GM12878 (cell line): ENCODE results near the gene DIABLO. TPM values are rescaled to one million over a fixed set of nuclear protein-coding genes. Genes with fewer than 3 reads are reported as not detected.

ENCODE experiments used
- ATAC-seq: fragments of 200-7000 bp; cut with Tn5 transposase; 3 replicates; pipeline ENCODE4 v1.9.1; 2020; ENCODE audit warnings: mild to moderate bottlenecking, moderate library complexity
- BruUV-seq: library from RNA; stranded (reverse); fragments of 400-500 nt; replicated peaks from 2 replicates; lab custom pipeline; 2021; lab: Mats Ljungman, UMichigan
- CTCF ChIA-PET: fragments of 300-600 bp; sonication (Branson Sonifier 250); formaldehyde crosslinking; extraction: SDS; loops from one replicate; lab custom pipeline; 2021; ENCODE audit warnings: inconsistent platforms; lab: Yijun Ruan, JAX
- POLR2A ChIA-PET: fragments of 350-600 bp; formaldehyde crosslinking; extraction: SDS; loops from one replicate; lab custom pipeline; 2021; ENCODE audit warnings: inconsistent platforms; lab: Charles Lee
- RAD21 ChIA-PET: fragments of 300-600 bp; sonication (Branson Sonifier 250); formaldehyde crosslinking; loops from one replicate; lab custom pipeline; 2023; ENCODE audit warnings: antibody characterized with exemption; ENCODE audit not compliant: unreplicated experiment; lab: Charles Lee
- SMC1A ChIA-PET: fragments of 300-600 bp; sonication (Branson Sonifier 250); formaldehyde crosslinking; loops from one replicate; lab custom pipeline; 2023; ENCODE audit not compliant: unreplicated experiment, uncharacterized antibody; lab: Charles Lee
- DNase-seq: peaks from one replicate; pipeline ENCODE4 v3.0.0-alpha.2; 2011; ENCODE audit warnings: low read depth, low spot score
- FAIRE-seq: peaks from 3 replicates; lab custom pipeline; 2011; peaks lifted over from hg19 to GRCh38; lab: Jason Lieb, UNC
- H2AFZ ChIP-seq: 2 replicates; pipeline ENCODE4 v1.6.0; 2011; ENCODE audit warnings: low read depth, low read length, control low read depth; ENCODE audit not compliant: control insufficient read depth
- H3K27ac ChIP-seq: 2 replicates; pipeline ENCODE4 v1.5.1; 2011; ENCODE audit warnings: control low read depth; ENCODE audit not compliant: control insufficient read depth, insufficient read depth
- H3K27me3 ChIP-seq, 2 experiments: replicated peaks in 1 of 2; 2 replicates each; pipeline versions ENCODE4 v1.6.0 to v1.6.1; 2011; ENCODE audit warnings: low read length in 1 of 2; ENCODE audit not compliant: control insufficient read depth in 2 of 2, insufficient read depth in 2 of 2
- H3K36me3 ChIP-seq, 2 experiments: 2 replicates each; pipeline ENCODE4 v1.5.1; 2011; ENCODE audit warnings: low read length in 1 of 2; ENCODE audit not compliant: control insufficient read depth in 2 of 2, insufficient read depth in 2 of 2
- H3K4me1 ChIP-seq: 2 replicates; pipeline ENCODE4 v1.6.1; 2011; ENCODE audit warnings: mild to moderate bottlenecking, low read length, moderate library complexity, mixed read lengths; ENCODE audit not compliant: control insufficient read depth, insufficient read depth
- H3K4me2 ChIP-seq: 2 replicates; pipeline ENCODE4 v1.6.0; 2011; ENCODE audit warnings: control low read depth; ENCODE audit not compliant: control insufficient read depth, insufficient read depth
- H3K4me3 ChIP-seq: fragments of 200-600 bp; sonication (generic); 2 replicates; pipeline ENCODE4 v1.5.1; 2016
- H3K79me2 ChIP-seq: 2 replicates; pipeline ENCODE4 v1.6.0; 2011; ENCODE audit warnings: low read length; ENCODE audit not compliant: control insufficient read depth, insufficient read depth
- H3K9ac ChIP-seq: 2 replicates; pipeline ENCODE4 v1.8.0; 2011; ENCODE audit warnings: low read length, control low read depth, mixed read lengths; ENCODE audit not compliant: control insufficient read depth, insufficient read depth
- H3K9me3 ChIP-seq: replicated peaks from 3 replicates; pipeline ENCODE4 v1.5.1; 2011; ENCODE audit warnings: mild to moderate bottlenecking, low read length; ENCODE audit not compliant: control insufficient read depth, insufficient read depth
- H4K20me1 ChIP-seq: 2 replicates; pipeline ENCODE4 v1.6.0; 2011; ENCODE audit not compliant: control insufficient read depth, insufficient read depth
- EED ChIP-seq: sonication (generic); IDR thresholded peaks from 2 replicates; pipeline ENCODE4 v1.6.1; 2016; ENCODE audit warnings: antibody characterized with exemption, low read depth
- EP300 ChIP-seq, 2 experiments: fragments of 150-350 bp in 1 of 2; IDR thresholded peaks; 2 replicates each; pipeline ENCODE4 v1.6.1; 2011 to 2012; ENCODE audit warnings: low read depth in 2 of 2, low read length in 2 of 2, borderline replicate concordance in 1 of 2, improper control_type of control experiment in 1 of 2, inconsistent platforms in 1 of 2; ENCODE audit not compliant: control insufficient read depth in 1 of 2
- FOS ChIP-seq: IDR thresholded peaks from 3 replicates; pipeline ENCODE4 v1.6.1; 2011; ENCODE audit warnings: borderline replicate concordance; ENCODE audit not compliant: insufficient read length; ENCODE audit errors: extremely low read depth
- HDAC2 ChIP-seq: fragments of 200-600 bp; sonication (generic); IDR thresholded peaks from 2 replicates; pipeline ENCODE4 v1.6.1; 2017
- NFIC ChIP-seq: IDR thresholded peaks from 2 replicates; pipeline ENCODE4 v1.6.1; 2012; ENCODE audit warnings: low read depth, mild to moderate bottlenecking, inconsistent platforms, low read length, moderate library complexity
- NFXL1 ChIP-seq: fragments of 450-650 bp; IDR thresholded peaks from 2 replicates; pipeline ENCODE4 v1.6.1; 2017; ENCODE audit warnings: antibody characterized with exemption, mild to moderate bottlenecking, borderline replicate concordance
- NFYB ChIP-seq: IDR thresholded peaks from 2 replicates; pipeline ENCODE4 v1.6.1; 2011; ENCODE audit warnings: low read depth, mild to moderate bottlenecking, low read length, improper control_type of control experiment, moderate library complexity; ENCODE audit not compliant: insufficient read depth
- RAD51 ChIP-seq: fragments of 450-650 bp; IDR thresholded peaks from 2 replicates; pipeline ENCODE4 v1.6.1; 2016; ENCODE audit warnings: moderate library complexity, mild to moderate bottlenecking, inconsistent platforms
- RFX5 ChIP-seq: IDR thresholded peaks from 2 replicates; pipeline ENCODE4 v1.6.1; 2011; ENCODE audit warnings: low read depth, low read length, improper control_type of control experiment
- TAF1 ChIP-seq: IDR thresholded peaks from 2 replicates; pipeline ENCODE4 v1.6.1; 2011; ENCODE audit warnings: mild to moderate bottlenecking, low read depth, low read length, borderline replicate concordance
- WGBS: methylation state at CpG from one replicate; pipeline ENCODE4 v1.1.6; 2016; ENCODE audit warnings: low lambda C conversion rate; ENCODE audit not compliant: insufficient replicate concordance, insufficient coverage; ENCODE audit errors: missing lambda C conversion rate; 5-methylcytosine and 5-hydroxymethylcytosine counted together
- in situ Hi-C: fragments of 300-500 bp; cut with MboI; formaldehyde crosslinking; loops from 9 replicates; pipeline ENCODE4 v1.14.3; 2018; ENCODE audit warnings: mixed read lengths
- intact Hi-C: fragments of 100-400 bp; cut with micrococcal nuclease; formaldehyde crosslinking; loops from one replicate; pipeline ENCODE4 v1.14.2; 2022; ENCODE audit not compliant: unreplicated experiment
- polyA plus RNA-seq, 11 experiments: library from polyadenylated mRNA; depleted of rRNA in 4 of 11; unstranded in 6 of 11; stranded (reverse) in 5 of 11; fragments of >200 nt; fragmentation: Nextera tagmentation in 4 of 11; fragmentation: Illumina TruSeq in 1 of 11; extraction: Ambion mirVana in 4 of 11; extraction: Trizol in 1 of 11; gene quantifications; 1 replicate in 1 of 11; 2 replicates in 10 of 11; pipeline versions ENCODE4 v1.2.1 to v1.2.3, GENCODE V29; 2011 to 2016; ENCODE audit warnings: inconsistent platforms in 2 of 11, missing spikeins in 2 of 11, low read depth in 1 of 11
- total RNA-seq, 4 experiments: library from RNA; depleted of rRNA in 3 of 4; stranded (reverse); fragments of >200 nt in 3 of 4; fragmentation: Illumina TruSeq in 1 of 4; extraction: Trizol in 1 of 4; gene quantifications; 2 replicates each; pipeline versions ENCODE4 v1.2.1 to v1.2.3, GENCODE V29; 2013 to 2021
- TF ChIP-seq, protein P1 (sequence below): fragments of 450-650 bp; IDR thresholded peaks from 2 replicates; pipeline ENCODE4 v1.6.1; 2017; ENCODE audit warnings: mild to moderate bottlenecking, low read depth, inconsistent platforms; ENCODE audit not compliant: poor library complexity, severe bottlenecking
- TF ChIP-seq, protein P2 (sequence below): IDR thresholded peaks from 2 replicates; pipeline ENCODE4 v1.6.1; 2012; ENCODE audit warnings: low read length, inconsistent platforms
- TF ChIP-seq, protein P3 (sequence below): IDR thresholded peaks from 2 replicates; pipeline ENCODE4 v1.6.1; 2012; ENCODE audit warnings: low read depth, low read length, improper control_type of control experiment
- TF ChIP-seq, protein P4 (sequence below): fragments of 450-650 bp; IDR thresholded peaks from 2 replicates; pipeline ENCODE4 v1.6.1; 2017; ENCODE audit warnings: mild to moderate bottlenecking, moderate library complexity

DIABLO gene
- total and polyA plus RNA-seq, 10 of the 15 experiments (the other 5 are each of a cell fraction or from before 2014, with no cell fraction given), result 18.3 to 69.9 (median 46.2) TPM

DNA sequence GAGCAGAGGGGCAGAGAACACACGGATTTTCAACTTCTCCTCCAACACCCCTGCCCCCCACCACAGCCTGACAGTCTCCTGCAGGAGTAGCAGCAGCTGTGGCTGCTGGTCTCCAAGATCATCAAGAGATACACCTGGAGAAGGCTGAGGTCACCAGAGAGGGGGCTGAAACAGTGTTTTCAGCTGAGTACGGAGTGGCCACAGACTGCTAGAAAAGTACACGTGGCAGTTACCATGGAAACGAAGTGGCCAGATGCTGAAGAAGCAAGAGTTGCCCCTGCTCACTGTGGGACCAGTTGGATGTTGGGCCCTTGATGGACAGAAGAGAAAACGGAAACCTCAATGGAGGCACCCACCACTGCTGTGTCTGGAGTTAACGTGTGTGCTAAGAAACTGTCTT, 4.9 kb upstream of the DIABLO start:
- Histone ChIP-seq H2AFZ (no peak overlapping the region), H3K9me3 (no peaks in the 10 kb centered on the region), H3K27me3 (no peaks in the 10 kb centered on the region), H3K36me3 (peaks cover 4% of the 10 kb centered on the region in 2 experiments; a peak in 3 of 4 replicates), H3K9ac (no peak overlapping the region), H3K4me2 (no peak overlapping the region), H3K79me2 (no peaks in the 10 kb centered on the region), H3K27ac (no peak overlapping the region), H3K4me3 (no peak overlapping the region), H3K4me1 (peaks cover 4% of the 10 kb centered on the region; the same call in 1 of the 2 replicates), H4K20me1 (no peaks in the 10 kb centered on the region)
- SMC1A ChIA-PET, result interaction anchor here (1.1 kb wide), 1 partner anchor 9 kb away, joined by 3 read pairs; no protein-coding TSS in a partner anchor
- WGBS, result 57% methylated on average over 6 of the region's 6 CpGs
- intact Hi-C loops (no loop called here), in situ Hi-C loops (no loop called here)
- FAIRE-seq (no peak), DNase-seq (no peak), ATAC-seq (no peak)
- no TSS peak for BruUV-seq
- POLR2A ChIA-PET, result no interaction called here
- CTCF ChIA-PET, result no interaction called here
- RAD21 ChIA-PET, result no interaction called here
- no peak for TF ChIP-seq NFXL1
- TF ChIP-seq RAD51, result no peak
- no peak for TF ChIP-seq RFX5
- TF ChIP-seq NFYB, result no peak
- TF ChIP-seq EED, result no peak
- no peak for TF ChIP-seq EP300 (IDR thresholded peaks at IDR 0.05; ENCODE audit: borderline replicate concordance in 1 of 2, control insufficient read depth in 1 of 2, low read depth in 2 of 2, low read length in 2 of 2)
- TF ChIP-seq FOS, result no peak
- TF ChIP-seq NFIC, result no peak
- no peak for TF ChIP-seq HDAC2
- TF ChIP-seq, protein P1, sequence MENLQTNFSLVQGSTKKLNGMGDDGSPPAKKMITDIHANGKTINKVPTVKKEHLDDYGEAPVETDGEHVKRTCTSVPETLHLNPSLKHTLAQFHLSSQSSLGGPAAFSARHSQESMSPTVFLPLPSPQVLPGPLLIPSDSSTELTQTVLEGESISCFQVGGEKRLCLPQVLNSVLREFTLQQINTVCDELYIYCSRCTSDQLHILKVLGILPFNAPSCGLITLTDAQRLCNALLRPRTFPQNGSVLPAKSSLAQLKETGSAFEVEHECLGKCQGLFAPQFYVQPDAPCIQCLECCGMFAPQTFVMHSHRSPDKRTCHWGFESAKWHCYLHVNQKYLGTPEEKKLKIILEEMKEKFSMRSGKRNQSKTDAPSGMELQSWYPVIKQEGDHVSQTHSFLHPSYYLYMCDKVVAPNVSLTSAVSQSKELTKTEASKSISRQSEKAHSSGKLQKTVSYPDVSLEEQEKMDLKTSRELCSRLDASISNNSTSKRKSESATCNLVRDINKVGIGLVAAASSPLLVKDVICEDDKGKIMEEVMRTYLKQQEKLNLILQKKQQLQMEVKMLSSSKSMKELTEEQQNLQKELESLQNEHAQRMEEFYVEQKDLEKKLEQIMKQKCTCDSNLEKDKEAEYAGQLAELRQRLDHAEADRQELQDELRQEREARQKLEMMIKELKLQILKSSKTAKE, result no peak
- TF ChIP-seq, protein P2, sequence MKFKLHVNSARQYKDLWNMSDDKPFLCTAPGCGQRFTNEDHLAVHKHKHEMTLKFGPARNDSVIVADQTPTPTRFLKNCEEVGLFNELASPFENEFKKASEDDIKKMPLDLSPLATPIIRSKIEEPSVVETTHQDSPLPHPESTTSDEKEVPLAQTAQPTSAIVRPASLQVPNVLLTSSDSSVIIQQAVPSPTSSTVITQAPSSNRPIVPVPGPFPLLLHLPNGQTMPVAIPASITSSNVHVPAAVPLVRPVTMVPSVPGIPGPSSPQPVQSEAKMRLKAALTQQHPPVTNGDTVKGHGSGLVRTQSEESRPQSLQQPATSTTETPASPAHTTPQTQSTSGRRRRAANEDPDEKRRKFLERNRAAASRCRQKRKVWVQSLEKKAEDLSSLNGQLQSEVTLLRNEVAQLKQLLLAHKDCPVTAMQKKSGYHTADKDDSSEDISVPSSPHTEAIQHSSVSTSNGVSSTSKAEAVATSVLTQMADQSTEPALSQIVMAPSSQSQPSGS, result no peak
- TF ChIP-seq, protein P3, sequence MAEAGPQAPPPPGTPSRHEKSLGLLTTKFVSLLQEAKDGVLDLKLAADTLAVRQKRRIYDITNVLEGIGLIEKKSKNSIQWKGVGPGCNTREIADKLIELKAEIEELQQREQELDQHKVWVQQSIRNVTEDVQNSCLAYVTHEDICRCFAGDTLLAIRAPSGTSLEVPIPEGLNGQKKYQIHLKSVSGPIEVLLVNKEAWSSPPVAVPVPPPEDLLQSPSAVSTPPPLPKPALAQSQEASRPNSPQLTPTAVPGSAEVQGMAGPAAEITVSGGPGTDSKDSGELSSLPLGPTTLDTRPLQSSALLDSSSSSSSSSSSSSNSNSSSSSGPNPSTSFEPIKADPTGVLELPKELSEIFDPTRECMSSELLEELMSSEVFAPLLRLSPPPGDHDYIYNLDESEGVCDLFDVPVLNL, result no peak
- TF ChIP-seq, protein P4, sequence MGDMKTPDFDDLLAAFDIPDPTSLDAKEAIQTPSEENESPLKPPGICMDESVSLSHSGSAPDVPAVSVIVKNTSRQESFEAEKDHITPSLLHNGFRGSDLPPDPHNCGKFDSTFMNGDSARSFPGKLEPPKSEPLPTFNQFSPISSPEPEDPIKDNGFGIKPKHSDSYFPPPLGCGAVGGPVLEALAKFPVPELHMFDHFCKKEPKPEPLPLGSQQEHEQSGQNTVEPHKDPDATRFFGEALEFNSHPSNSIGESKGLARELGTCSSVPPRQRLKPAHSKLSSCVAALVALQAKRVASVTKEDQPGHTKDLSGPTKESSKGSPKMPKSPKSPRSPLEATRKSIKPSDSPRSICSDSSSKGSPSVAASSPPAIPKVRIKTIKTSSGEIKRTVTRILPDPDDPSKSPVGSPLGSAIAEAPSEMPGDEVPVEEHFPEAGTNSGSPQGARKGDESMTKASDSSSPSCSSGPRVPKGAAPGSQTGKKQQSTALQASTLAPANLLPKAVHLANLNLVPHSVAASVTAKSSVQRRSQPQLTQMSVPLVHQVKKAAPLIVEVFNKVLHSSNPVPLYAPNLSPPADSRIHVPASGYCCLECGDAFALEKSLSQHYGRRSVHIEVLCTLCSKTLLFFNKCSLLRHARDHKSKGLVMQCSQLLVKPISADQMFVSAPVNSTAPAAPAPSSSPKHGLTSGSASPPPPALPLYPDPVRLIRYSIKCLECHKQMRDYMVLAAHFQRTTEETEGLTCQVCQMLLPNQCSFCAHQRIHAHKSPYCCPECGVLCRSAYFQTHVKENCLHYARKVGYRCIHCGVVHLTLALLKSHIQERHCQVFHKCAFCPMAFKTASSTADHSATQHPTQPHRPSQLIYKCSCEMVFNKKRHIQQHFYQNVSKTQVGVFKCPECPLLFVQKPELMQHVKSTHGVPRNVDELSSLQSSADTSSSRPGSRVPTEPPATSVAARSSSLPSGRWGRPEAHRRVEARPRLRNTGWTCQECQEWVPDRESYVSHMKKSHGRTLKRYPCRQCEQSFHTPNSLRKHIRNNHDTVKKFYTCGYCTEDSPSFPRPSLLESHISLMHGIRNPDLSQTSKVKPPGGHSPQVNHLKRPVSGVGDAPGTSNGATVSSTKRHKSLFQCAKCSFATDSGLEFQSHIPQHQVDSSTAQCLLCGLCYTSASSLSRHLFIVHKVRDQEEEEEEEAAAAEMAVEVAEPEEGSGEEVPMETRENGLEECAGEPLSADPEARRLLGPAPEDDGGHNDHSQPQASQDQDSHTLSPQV, result no peak
- no peak for TF ChIP-seq TAF1
